ENCODE measurements around the gene OR5AU1. TPM values are rescaled to one million over a fixed set of nuclear protein-coding genes. Genes with fewer than 3 reads are reported as not detected.

The OR5AU1 gene
- total RNA-seq, 1 experiment from 2014 or later: not detected

DNA sequence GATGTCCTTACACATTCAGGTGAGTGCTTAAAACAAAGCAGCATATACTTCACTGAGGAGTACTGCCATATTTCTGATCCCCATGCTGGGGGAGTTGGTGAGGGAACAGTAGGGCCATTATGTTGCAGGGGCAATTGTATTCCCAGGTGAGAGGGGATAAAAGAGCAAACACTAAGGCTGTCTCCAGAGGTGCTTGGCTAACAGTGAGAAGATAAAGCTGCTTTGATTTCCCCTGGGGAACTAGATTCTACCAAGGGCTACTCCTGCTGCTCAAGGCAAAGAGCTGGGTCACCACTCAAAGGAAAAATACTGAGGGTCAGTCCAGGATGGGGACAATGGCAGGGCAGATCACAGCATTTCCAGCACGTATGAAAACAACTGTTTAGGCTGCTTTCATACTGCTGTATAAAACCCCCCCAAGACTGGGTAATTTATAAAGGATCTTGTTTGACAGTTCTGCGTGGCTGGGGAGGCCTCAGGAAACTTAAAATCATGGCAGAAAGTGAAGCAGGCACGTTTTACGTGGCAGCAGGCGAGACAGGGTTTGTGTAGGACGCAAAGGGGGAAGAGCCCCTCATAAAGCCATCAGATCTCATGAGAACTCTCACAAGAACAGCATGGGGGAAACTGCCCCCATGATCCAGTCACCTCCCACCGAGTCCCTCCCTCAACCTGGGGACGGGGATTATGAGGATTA lies 47.8 kb upstream of the OR5AU1 start:
- 0 out of 2 replicates have a peak, but pooled peaks cover 9% of the 10 kb centered on the region for H3K79me2 ChIP-seq (ENCODE audit: low read depth)
- no peaks in the 10 kb centered on the region for H3K27me3 ChIP-seq (ENCODE audit: insufficient read depth, low read depth)
- no peak overlapping the region for H3K27ac ChIP-seq
- peaks cover 87% of the 10 kb centered on the region for H3F3A ChIP-seq (ENCODE audit: insufficient read depth, low read depth)
- H3K4me3 ChIP-seq: no peak overlapping the region
- no TSS peak for BruUV-seq (replicated peaks)
- intact Hi-C loops (cut with micrococcal nuclease; ENCODE audit: unreplicated experiment): no loop called here
- no peaks in the 10 kb centered on the region for H3K9me2 ChIP-seq (ENCODE audit: insufficient read depth)
- POLR2A ChIA-PET (ENCODE audit: unreplicated experiment): no interaction called here
- TF ChIP-seq EZH2 (IDR thresholded peaks at IDR 0.05; ENCODE audit: low read depth) (no peak), CTCF (conservative IDR thresholded peaks at IDR 0.05) (no peak)
- H4K20me1 ChIP-seq (ENCODE audit: insufficient read depth): peaks cover 46% of the 10 kb centered on the region
- no peak overlapping the region for H2AFZ ChIP-seq
- H3K4me2 ChIP-seq: no peak overlapping the region
- peaks cover 32% of the 10 kb centered on the region for H3K36me3 ChIP-seq (ENCODE audit: low read depth)
- no peak for DNase-seq
- CTCF ChIA-PET: no interaction called here
- no peaks in the 10 kb centered on the region for H3K4me1 ChIP-seq (replicated peaks; ENCODE audit: insufficient read depth)
- H3K9me3 ChIP-seq (ENCODE audit: insufficient read depth, low read depth): no peaks in the 10 kb centered on the region

- CTCF ChIA-PET: no interaction called here
- no peak overlapping the region for H3K4me3 ChIP-seq
- POLR2A ChIA-PET (ENCODE audit: unreplicated experiment): no interaction called here
- no TSS peak for BruUV-seq (replicated peaks)
- no peak for TF ChIP-seq EZH2 (IDR thresholded peaks at IDR 0.05; ENCODE audit: low read depth)
- TF ChIP-seq CTCF (conservative IDR thresholded peaks at IDR 0.05): no peak
- H3K9me2 ChIP-seq (ENCODE audit: insufficient read depth): no peaks in the 10 kb centered on the region
- no peak overlapping the region for H3K27ac ChIP-seq
- intact Hi-C loops (cut with micrococcal nuclease; ENCODE audit: unreplicated experiment): no loop called here
- no peak overlapping the region for H3K4me2 ChIP-seq
- no peaks in the 10 kb centered on the region for H3K27me3 ChIP-seq (ENCODE audit: insufficient read depth, low read depth)
- H3K9me3 ChIP-seq (ENCODE audit: insufficient read depth, low read depth): no peaks in the 10 kb centered on the region
- H3K79me2 ChIP-seq (ENCODE audit: low read depth): 0 out of 2 replicates have a peak, but pooled peaks cover 3% of the 10 kb centered on the region
- H3K4me1 ChIP-seq (replicated peaks; ENCODE audit: insufficient read depth): no peaks in the 10 kb centered on the region
- peaks cover 78% of the 10 kb centered on the region for H3F3A ChIP-seq (ENCODE audit: insufficient read depth, low read depth)
- DNase-seq: no peak
- H2AFZ ChIP-seq: no peak overlapping the region
- H3K36me3 ChIP-seq (ENCODE audit: low read depth): peaks cover 23% of the 10 kb centered on the region
- peaks cover 37% of the 10 kb centered on the region for H4K20me1 ChIP-seq (ENCODE audit: insufficient read depth)
Measured at GRCh38 chr14:21202463-21203358, 46.8 kb upstream of the OR5AU1 start.

DNA sequence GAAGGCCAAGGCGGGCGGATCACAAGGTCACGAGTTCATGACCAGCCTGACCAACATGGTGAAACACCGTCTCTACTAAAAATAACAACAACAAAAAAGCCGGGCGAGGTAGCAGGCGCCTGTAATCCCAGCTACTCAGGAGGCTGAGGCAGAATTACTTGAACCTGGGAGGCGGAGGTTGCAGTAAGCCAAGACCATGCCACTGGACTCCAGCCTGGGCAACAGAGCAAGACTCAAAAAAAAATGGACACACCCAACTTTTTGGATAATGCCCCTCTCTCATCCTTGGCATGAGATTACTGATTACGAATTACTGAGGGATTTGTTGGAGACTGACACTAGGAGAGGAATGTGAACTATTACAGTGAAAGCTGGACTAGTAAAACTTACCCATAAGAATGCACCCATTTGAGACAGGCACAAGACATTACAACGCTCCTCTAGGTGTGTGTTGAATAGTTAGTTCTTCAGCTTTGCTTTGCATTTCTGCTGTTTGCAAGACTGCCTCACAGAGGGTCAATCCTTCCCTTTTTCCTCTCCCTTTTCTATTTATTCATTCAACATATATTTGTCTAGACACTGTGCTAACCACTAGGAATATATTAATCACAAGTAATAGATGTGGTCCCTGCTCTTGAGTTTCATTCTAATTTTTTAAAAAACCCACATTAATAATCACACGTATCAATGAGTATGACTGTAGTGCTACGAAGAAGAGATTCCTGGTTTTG lies 46.0 kb upstream of the OR5AU1 start:
- Histone ChIP-seq H3F3A (ENCODE audit: insufficient read depth, low read depth) (peaks cover 70% of the 10 kb centered on the region), H3K9me3 (ENCODE audit: insufficient read depth, low read depth) (no peaks in the 10 kb centered on the region), H3K79me2 (ENCODE audit: low read depth) (no peaks in the 10 kb centered on the region), H3K9me2 (ENCODE audit: insufficient read depth) (no peaks in the 10 kb centered on the region), H4K20me1 (ENCODE audit: insufficient read depth) (peaks cover 29% of the 10 kb centered on the region), H2AFZ (no peak overlapping the region), H3K4me2 (no peak overlapping the region), H3K27ac (no peak overlapping the region), H3K4me3 (no peak overlapping the region), H3K27me3 (ENCODE audit: insufficient read depth, low read depth) (no peaks in the 10 kb centered on the region), H3K36me3 (ENCODE audit: low read depth) (peaks cover 15% of the 10 kb centered on the region), H3K4me1 (replicated peaks; ENCODE audit: insufficient read depth) (no peaks in the 10 kb centered on the region)
- TF ChIP-seq CTCF (conservative IDR thresholded peaks at IDR 0.05): no peak
- TF ChIP-seq EZH2 (IDR thresholded peaks at IDR 0.05; ENCODE audit: low read depth): no peak
- DNase-seq: no peak
- no TSS peak for BruUV-seq (replicated peaks)
- intact Hi-C loops (cut with micrococcal nuclease; ENCODE audit: unreplicated experiment): no loop called here
- POLR2A ChIA-PET (ENCODE audit: unreplicated experiment): no interaction called here
- CTCF ChIA-PET: no interaction called here
